Breast epithelium (tissue), 4 donors: ENCODE results near the gene APCDD1. TPM values are rescaled to one million over a fixed set of nuclear protein-coding genes. Genes with fewer than 3 reads are reported as not detected.
A peak's percentile ranks its signal among the peaks of the same experiment; 100 is the strongest.

Source experiments
- DNase-seq, 2 donors: peaks; one replicate each; pipeline ENCODE4 v3.0.0-alpha.2; 2019; ENCODE audit warnings: low spot score in 2 of 2
- H3K27ac ChIP-seq, 2 donors: fragments of 200-600 bp; sonication (generic) in 1 of 2; one replicate each; pipeline ENCODE4 v1.5.1; 2016 to 2019; ENCODE audit warnings: mild to moderate bottlenecking in 1 of 2
- H3K27me3 ChIP-seq, 2 donors: fragments of 200-600 bp; sonication (generic) in 1 of 2; one replicate each; pipeline versions ENCODE4 v1.5.1 to v1.6.0; 2017 to 2019; ENCODE audit warnings: control low read depth in 1 of 2, mild to moderate bottlenecking in 1 of 2
- H3K36me3 ChIP-seq: fragments of 200-600 bp; one replicate; pipeline ENCODE4 v1.5.1; 2019
- H3K4me1 ChIP-seq, 2 donors: fragments of 200-600 bp; sonication (generic); one replicate each; pipeline ENCODE4 v1.5.1; 2016 to 2019; ENCODE audit warnings: control low read depth in 1 of 2
- H3K4me3 ChIP-seq, 3 donors: fragments of 200-600 bp; sonication (generic); 1 replicate in 2 of 3; 2 replicates in 1 of 3; pipeline ENCODE4 v1.5.1; 2016 to 2019; ENCODE audit warnings: mild to moderate bottlenecking in 3 of 3, moderate library complexity in 2 of 3
- H3K9me3 ChIP-seq, 2 donors: fragments of 200-600 bp; sonication (generic) in 1 of 2; one replicate each; pipeline ENCODE4 v1.5.1; 2016 to 2019; ENCODE audit warnings: control low read depth in 1 of 2
- POLR2A ChIP-seq: fragments of 450-650 bp; IDR thresholded peaks from one replicate; pipeline ENCODE4 v1.6.1; 2016; ENCODE audit warnings: antibody characterized with exemption, mild to moderate bottlenecking, moderate library complexity
- POLR2AphosphoS5 ChIP-seq, 3 donors: sonication (generic); formaldehyde crosslinking; IDR thresholded peaks; one replicate each; pipeline ENCODE4 v1.6.1; 2017; ENCODE audit warnings: antibody characterized with exemption in 3 of 3
- intact Hi-C: fragments of 100-400 bp; cut with DNase I; formaldehyde crosslinking; loops from one replicate; pipeline ENCODE4 v1.15.1; 2023; ENCODE audit warnings: low total_unique reads
- total RNA-seq, 3 donors: library from RNA; depleted of rRNA; stranded (reverse); fragments of >200 nt; gene quantifications; one replicate each; pipeline ENCODE4 v1.1.0, GENCODE V29; 2016
- TF ChIP-seq, protein P1 (sequence below), 3 donors: fragments of 450-650 bp; IDR thresholded peaks; one replicate each; pipeline ENCODE4 v1.5.1; 2016 to 2017; ENCODE audit warnings: antibody characterized with exemption in 3 of 3, mild to moderate bottlenecking in 3 of 3, moderate library complexity in 3 of 3

Gene APCDD1
- total RNA-seq, 3 donors from 2014 or later: 34.1 to 275 (median 38.8) TPM

DNA sequence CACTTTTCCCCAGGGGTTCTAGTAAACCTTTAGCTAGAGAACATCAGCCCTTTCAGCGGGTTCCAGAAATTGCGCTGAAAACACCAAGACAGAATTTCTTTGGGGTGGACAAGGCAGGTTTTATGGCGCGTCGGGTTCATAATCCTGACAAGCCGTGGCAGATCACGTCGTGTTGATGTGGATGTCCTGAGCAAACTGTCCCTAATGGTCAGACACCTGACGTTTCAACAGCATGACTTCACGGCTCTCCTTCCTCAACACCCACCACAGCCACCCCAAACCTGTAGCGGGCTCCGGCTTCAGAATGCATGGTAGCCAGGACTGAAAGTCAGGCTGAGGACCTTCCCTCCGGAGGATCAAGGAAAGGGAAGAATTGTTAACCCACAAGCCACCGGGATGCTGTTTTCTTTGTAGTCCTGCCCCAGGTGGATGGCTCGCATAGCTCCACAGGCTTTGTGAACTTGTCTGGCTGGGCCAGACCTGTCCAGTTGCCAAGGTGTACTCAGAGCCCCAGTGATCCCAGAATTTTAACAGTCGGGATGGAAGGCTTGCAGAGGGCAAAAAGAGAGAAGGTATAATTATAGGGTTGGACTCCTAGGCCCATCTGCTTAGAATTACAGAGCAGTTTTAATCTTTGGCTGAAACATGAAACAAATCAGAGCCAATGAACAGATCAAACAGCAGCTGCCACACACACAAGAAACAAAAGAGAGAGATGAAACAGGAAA is 1.5 kb downstream of the APCDD1 start:
- no peaks in the 10 kb centered on the region for H3K36me3 ChIP-seq
- no peak for TF ChIP-seq POLR2AphosphoS5 (IDR thresholded peaks at IDR 0.05)
- no peak for TF ChIP-seq POLR2A
- no peaks in the 10 kb centered on the region for H3K4me1 ChIP-seq
- DNase-seq: no peak
- no peaks in the 10 kb centered on the region for H3K9me3 ChIP-seq
- H3K27ac ChIP-seq: peak overlapping the region; percentile 88 to 94
- intact Hi-C loops: no loop called here
- H3K27me3 ChIP-seq: no peaks in the 10 kb centered on the region
- H3K4me3 ChIP-seq: peak overlapping the region; percentile 62 to 91 (median 77)

DNA sequence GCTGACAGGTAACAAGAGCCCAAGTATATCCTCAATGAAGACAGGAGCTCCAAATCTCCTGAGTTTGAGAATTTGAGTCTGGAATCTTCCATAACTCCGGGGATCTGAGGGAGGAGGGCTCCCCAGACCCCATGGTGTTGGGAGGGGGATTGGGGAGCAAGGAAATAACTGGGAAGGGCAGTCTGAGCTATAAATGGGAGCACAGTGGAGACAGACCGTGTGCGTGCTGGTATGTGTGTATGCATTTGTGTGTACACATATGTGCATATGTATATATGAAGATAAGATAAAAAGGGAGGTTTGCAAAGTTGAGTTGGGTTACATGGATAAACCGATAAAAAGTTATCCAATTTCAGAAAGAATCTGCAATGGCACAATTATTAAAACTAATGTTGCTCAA is 2.3 kb downstream of the APCDD1 start:
- H3K4me1 ChIP-seq: no peaks in the 10 kb centered on the region
- H3K36me3 ChIP-seq: no peaks in the 10 kb centered on the region
- H3K27ac ChIP-seq: peak overlapping the region in 1 of 2 donors; percentile 22
- TF ChIP-seq POLR2A: no peak
- no peaks in the 10 kb centered on the region for H3K9me3 ChIP-seq
- H3K4me3 ChIP-seq: peak overlapping the region; percentile 31 to 77 (median 62)
- H3K27me3 ChIP-seq: no peaks in the 10 kb centered on the region
- intact Hi-C loops: no loop called here
- no peak for DNase-seq

DNA sequence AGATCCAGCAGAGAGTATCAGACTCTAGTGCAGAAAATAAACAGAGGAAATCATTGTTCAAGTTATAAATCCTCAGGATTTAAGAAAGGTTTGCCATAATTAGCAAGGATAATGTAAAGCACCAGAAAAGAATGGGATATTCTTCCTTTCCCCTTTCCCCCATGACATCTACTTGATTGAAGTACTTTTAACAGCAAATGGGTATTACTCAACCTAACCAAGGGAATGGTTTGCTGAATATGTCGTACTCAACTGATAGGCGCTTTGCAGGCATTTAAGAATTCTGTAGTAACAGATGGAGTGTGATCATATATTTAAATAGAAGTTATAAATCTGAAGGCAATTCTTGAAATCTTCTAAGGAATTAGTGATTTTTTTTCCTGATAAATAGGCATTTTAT is 2.7 kb downstream of the APCDD1 start:
- no peaks in the 10 kb centered on the region for H3K9me3 ChIP-seq
- H3K4me3 ChIP-seq: peak overlapping the region in 2 of 3 donors; percentile 31 to 62
- H3K36me3 ChIP-seq: no peaks in the 10 kb centered on the region
- no peak overlapping the region for H3K27ac ChIP-seq
- intact Hi-C loops: no loop called here
- no peaks in the 10 kb centered on the region for H3K27me3 ChIP-seq
- H3K4me1 ChIP-seq: no peaks in the 10 kb centered on the region
- DNase-seq: no peak
- TF ChIP-seq, protein P1, sequence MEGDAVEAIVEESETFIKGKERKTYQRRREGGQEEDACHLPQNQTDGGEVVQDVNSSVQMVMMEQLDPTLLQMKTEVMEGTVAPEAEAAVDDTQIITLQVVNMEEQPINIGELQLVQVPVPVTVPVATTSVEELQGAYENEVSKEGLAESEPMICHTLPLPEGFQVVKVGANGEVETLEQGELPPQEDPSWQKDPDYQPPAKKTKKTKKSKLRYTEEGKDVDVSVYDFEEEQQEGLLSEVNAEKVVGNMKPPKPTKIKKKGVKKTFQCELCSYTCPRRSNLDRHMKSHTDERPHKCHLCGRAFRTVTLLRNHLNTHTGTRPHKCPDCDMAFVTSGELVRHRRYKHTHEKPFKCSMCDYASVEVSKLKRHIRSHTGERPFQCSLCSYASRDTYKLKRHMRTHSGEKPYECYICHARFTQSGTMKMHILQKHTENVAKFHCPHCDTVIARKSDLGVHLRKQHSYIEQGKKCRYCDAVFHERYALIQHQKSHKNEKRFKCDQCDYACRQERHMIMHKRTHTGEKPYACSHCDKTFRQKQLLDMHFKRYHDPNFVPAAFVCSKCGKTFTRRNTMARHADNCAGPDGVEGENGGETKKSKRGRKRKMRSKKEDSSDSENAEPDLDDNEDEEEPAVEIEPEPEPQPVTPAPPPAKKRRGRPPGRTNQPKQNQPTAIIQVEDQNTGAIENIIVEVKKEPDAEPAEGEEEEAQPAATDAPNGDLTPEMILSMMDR (IDR thresholded peaks at IDR 0.05): no peak
- TF ChIP-seq POLR2A (no peak), POLR2AphosphoS5 (IDR thresholded peaks at IDR 0.05) (no peak)

DNA sequence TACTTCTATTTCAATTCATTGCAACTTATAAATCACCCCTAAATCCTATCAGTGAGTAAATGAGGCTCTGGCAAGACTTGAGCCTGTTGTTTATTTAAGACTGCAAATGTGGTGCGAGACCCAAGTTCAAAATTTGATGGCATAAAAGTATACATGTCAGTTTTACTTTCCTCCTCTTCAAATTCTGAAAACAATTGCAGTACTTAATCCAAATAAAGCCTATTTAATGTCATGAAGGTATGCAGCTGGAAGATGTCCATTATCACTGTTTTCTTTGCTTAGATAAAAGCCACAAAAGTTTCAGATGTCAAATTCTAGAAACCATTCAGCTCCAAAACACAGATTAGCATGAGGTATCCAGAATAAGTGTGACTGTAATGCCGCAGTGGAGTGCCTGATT is 3.3 kb downstream of the APCDD1 start:
- H3K9me3 ChIP-seq: no peaks in the 10 kb centered on the region
- no peaks in the 10 kb centered on the region for H3K4me1 ChIP-seq
- intact Hi-C loops: no loop called here
- H3K4me3 ChIP-seq: no peak overlapping the region
- H3K27me3 ChIP-seq: no peaks in the 10 kb centered on the region
- no peak for DNase-seq
- no peaks in the 10 kb centered on the region for H3K36me3 ChIP-seq
- no peak overlapping the region for H3K27ac ChIP-seq
- TF ChIP-seq POLR2AphosphoS5 (IDR thresholded peaks at IDR 0.05) (no peak), POLR2A (no peak)
- TF ChIP-seq, protein P1 (IDR thresholded peaks at IDR 0.05): no peak

DNA sequence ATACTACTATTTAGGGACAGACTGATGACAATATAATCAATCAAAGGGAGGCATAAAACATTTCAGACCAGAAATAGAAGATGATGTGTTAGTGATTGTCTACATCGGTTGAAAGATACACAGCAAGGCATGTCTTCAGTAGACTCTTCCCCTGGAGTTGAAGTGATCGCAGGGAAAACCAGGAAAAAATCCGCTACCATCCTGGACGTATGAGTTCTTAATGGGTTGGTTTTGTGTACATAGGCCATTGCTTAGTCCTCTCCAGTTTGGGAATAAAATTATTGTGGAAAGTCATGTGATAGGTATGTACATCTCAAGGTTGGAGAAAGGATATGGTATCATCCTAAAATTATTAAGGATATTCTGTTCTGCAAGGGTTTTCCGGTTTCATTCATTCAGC is 4.3 kb downstream of the APCDD1 start:
- Histone ChIP-seq H3K4me1 (no peaks in the 10 kb centered on the region), H3K27ac (no peak overlapping the region), H3K9me3 (no peaks in the 10 kb centered on the region), H3K27me3 (no peaks in the 10 kb centered on the region), H3K36me3 (no peaks in the 10 kb centered on the region), H3K4me3 (no peak overlapping the region)
- no peak for DNase-seq
- intact Hi-C loops: no loop called here
- TF ChIP-seq POLR2AphosphoS5 (IDR thresholded peaks at IDR 0.05) (no peak), POLR2A (no peak)
- TF ChIP-seq, protein P1 (IDR thresholded peaks at IDR 0.05): no peak

DNA sequence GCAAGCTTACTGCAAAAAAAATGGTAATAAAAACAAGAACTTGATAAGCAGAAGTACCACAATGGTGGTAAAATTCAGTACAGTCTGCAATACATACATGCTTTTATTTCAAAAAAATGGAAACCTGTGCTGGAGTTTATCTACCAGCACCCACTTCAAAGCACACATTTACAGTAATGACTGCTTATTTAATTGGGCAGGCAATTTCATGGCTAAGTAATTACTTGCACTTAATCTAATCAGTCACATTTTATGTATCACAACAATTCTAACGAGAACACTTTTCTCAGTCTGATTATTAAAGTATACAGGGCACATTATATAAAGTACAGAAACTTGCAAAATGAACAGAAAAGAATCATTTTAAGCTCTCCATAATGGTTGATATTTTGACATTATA is 5.2 kb downstream of the APCDD1 start:
- H3K4me3 ChIP-seq: no peak overlapping the region
- no peak for TF ChIP-seq POLR2A
- no peak for TF ChIP-seq POLR2AphosphoS5 (IDR thresholded peaks at IDR 0.05)
- TF ChIP-seq, protein P1 (IDR thresholded peaks at IDR 0.05): no peak
- H3K36me3 ChIP-seq: no peaks in the 10 kb centered on the region
- intact Hi-C loops: no loop called here
- H3K4me1 ChIP-seq: no peaks in the 10 kb centered on the region
- no peak overlapping the region for H3K27ac ChIP-seq
- DNase-seq: no peak
- H3K27me3 ChIP-seq: no peaks in the 10 kb centered on the region
- H3K9me3 ChIP-seq: no peaks in the 10 kb centered on the region
